GM12878 (cell line): ENCODE measurements around the gene ZNF618. TPM values are rescaled to one million over a fixed set of nuclear protein-coding genes. Genes with fewer than 3 reads are reported as not detected.

Source experiments
- ATAC-seq: fragments of 200-7000 bp; cut with Tn5 transposase; 3 replicates; pipeline ENCODE4 v1.9.1; 2020; ENCODE audit warnings: mild to moderate bottlenecking, moderate library complexity
- BruUV-seq: library from RNA; stranded (reverse); fragments of 400-500 nt; replicated peaks from 2 replicates; lab custom pipeline; 2021; lab: Mats Ljungman, UMichigan
- CTCF ChIA-PET: fragments of 300-600 bp; sonication (Branson Sonifier 250); formaldehyde crosslinking; extraction: SDS; loops from one replicate; lab custom pipeline; 2021; ENCODE audit warnings: inconsistent platforms; lab: Yijun Ruan, JAX
- POLR2A ChIA-PET: fragments of 350-600 bp; formaldehyde crosslinking; extraction: SDS; loops from one replicate; lab custom pipeline; 2021; ENCODE audit warnings: inconsistent platforms; lab: Charles Lee
- RAD21 ChIA-PET: fragments of 300-600 bp; sonication (Branson Sonifier 250); formaldehyde crosslinking; loops from one replicate; lab custom pipeline; 2023; ENCODE audit warnings: antibody characterized with exemption; ENCODE audit not compliant: unreplicated experiment; lab: Charles Lee
- SMC1A ChIA-PET: fragments of 300-600 bp; sonication (Branson Sonifier 250); formaldehyde crosslinking; loops from one replicate; lab custom pipeline; 2023; ENCODE audit not compliant: unreplicated experiment, uncharacterized antibody; lab: Charles Lee
- DNase-seq: peaks from one replicate; pipeline ENCODE4 v3.0.0-alpha.2; 2011; ENCODE audit warnings: low read depth, low spot score
- FAIRE-seq: peaks from 3 replicates; lab custom pipeline; 2011; peaks lifted over from hg19 to GRCh38; lab: Jason Lieb, UNC
- H2AFZ ChIP-seq: 2 replicates; pipeline ENCODE4 v1.6.0; 2011; ENCODE audit warnings: low read depth, low read length, control low read depth; ENCODE audit not compliant: control insufficient read depth
- H3K27ac ChIP-seq: 2 replicates; pipeline ENCODE4 v1.5.1; 2011; ENCODE audit warnings: control low read depth; ENCODE audit not compliant: control insufficient read depth, insufficient read depth
- H3K27me3 ChIP-seq, 2 experiments: replicated peaks in 1 of 2; 2 replicates each; pipeline versions ENCODE4 v1.6.0 to v1.6.1; 2011; ENCODE audit warnings: low read length in 1 of 2; ENCODE audit not compliant: control insufficient read depth in 2 of 2, insufficient read depth in 2 of 2
- H3K36me3 ChIP-seq, 2 experiments: 2 replicates each; pipeline ENCODE4 v1.5.1; 2011; ENCODE audit warnings: low read length in 1 of 2; ENCODE audit not compliant: control insufficient read depth in 2 of 2, insufficient read depth in 2 of 2
- H3K4me1 ChIP-seq: 2 replicates; pipeline ENCODE4 v1.6.1; 2011; ENCODE audit warnings: mild to moderate bottlenecking, low read length, moderate library complexity, mixed read lengths; ENCODE audit not compliant: control insufficient read depth, insufficient read depth
- H3K4me2 ChIP-seq: 2 replicates; pipeline ENCODE4 v1.6.0; 2011; ENCODE audit warnings: control low read depth; ENCODE audit not compliant: control insufficient read depth, insufficient read depth
- H3K4me3 ChIP-seq: fragments of 200-600 bp; sonication (generic); 2 replicates; pipeline ENCODE4 v1.5.1; 2016
- H3K79me2 ChIP-seq: 2 replicates; pipeline ENCODE4 v1.6.0; 2011; ENCODE audit warnings: low read length; ENCODE audit not compliant: control insufficient read depth, insufficient read depth
- H3K9ac ChIP-seq: 2 replicates; pipeline ENCODE4 v1.8.0; 2011; ENCODE audit warnings: low read length, control low read depth, mixed read lengths; ENCODE audit not compliant: control insufficient read depth, insufficient read depth
- H3K9me3 ChIP-seq: replicated peaks from 3 replicates; pipeline ENCODE4 v1.5.1; 2011; ENCODE audit warnings: mild to moderate bottlenecking, low read length; ENCODE audit not compliant: control insufficient read depth, insufficient read depth
- H4K20me1 ChIP-seq: 2 replicates; pipeline ENCODE4 v1.6.0; 2011; ENCODE audit not compliant: control insufficient read depth, insufficient read depth
- CHD4 ChIP-seq: fragments of 200-600 bp; sonication (generic); IDR thresholded peaks from 2 replicates; pipeline ENCODE4 v1.6.1; 2016; ENCODE audit warnings: mild to moderate bottlenecking
- ELK1 ChIP-seq: IDR thresholded peaks from 2 replicates; pipeline ENCODE4 v1.6.1; 2012; ENCODE audit warnings: low read depth, low read length, improper control_type of control experiment
- ETV6 ChIP-seq, 2 experiments: fragments of 450-650 bp in 1 of 2; IDR thresholded peaks in 1 of 2; conservative IDR thresholded peaks in 1 of 2; 2 replicates each; pipeline ENCODE4 v1.6.1; 2014; ENCODE audit warnings: antibody characterized with exemption in 1 of 2, borderline replicate concordance in 1 of 2, low read depth in 1 of 2, mild to moderate bottlenecking in 1 of 2, moderate library complexity in 1 of 2
- HDGF ChIP-seq: fragments of 450-650 bp; IDR thresholded peaks from 2 replicates; pipeline ENCODE4 v1.6.1; 2016; ENCODE audit warnings: antibody characterized with exemption
- KAT2A ChIP-seq: conservative IDR thresholded peaks from 2 replicates; pipeline ENCODE4 v1.6.1; 2011; ENCODE audit warnings: low read depth, low read length; ENCODE audit not compliant: control insufficient read depth
- PAX5 ChIP-seq: IDR thresholded peaks from 2 replicates; pipeline ENCODE4 v1.6.1; 2011; ENCODE audit warnings: low read depth, low read length, borderline replicate concordance
- RAD21 ChIP-seq: IDR thresholded peaks from 2 replicates; pipeline ENCODE4 v1.6.1; 2011; ENCODE audit warnings: mild to moderate bottlenecking, low read depth, low read length, moderate library complexity; ENCODE audit not compliant: insufficient read depth
- RAD51 ChIP-seq: fragments of 450-650 bp; IDR thresholded peaks from 2 replicates; pipeline ENCODE4 v1.6.1; 2016; ENCODE audit warnings: moderate library complexity, mild to moderate bottlenecking, inconsistent platforms
- RBBP5 ChIP-seq: fragments of 200-600 bp; sonication (generic); conservative IDR thresholded peaks from 2 replicates; pipeline ENCODE4 v1.6.1; 2016
- RELB ChIP-seq: fragments of 450-650 bp; IDR thresholded peaks from 2 replicates; pipeline ENCODE4 v1.6.1; 2017; ENCODE audit warnings: low read depth, mild to moderate bottlenecking, moderate library complexity
- SUPT20H ChIP-seq: IDR thresholded peaks from 2 replicates; pipeline ENCODE4 v1.6.1; 2011; ENCODE audit warnings: low read depth, mild to moderate bottlenecking, low read length, moderate library complexity, borderline replicate concordance; ENCODE audit not compliant: control insufficient read depth
- TAF1 ChIP-seq: IDR thresholded peaks from 2 replicates; pipeline ENCODE4 v1.6.1; 2011; ENCODE audit warnings: mild to moderate bottlenecking, low read depth, low read length, borderline replicate concordance
- YY1 ChIP-seq: IDR thresholded peaks from 2 replicates; pipeline ENCODE4 v1.6.1; 2011; ENCODE audit warnings: low read depth, mild to moderate bottlenecking, low read length
- WGBS: methylation state at CpG from one replicate; pipeline ENCODE4 v1.1.6; 2016; ENCODE audit warnings: low lambda C conversion rate; ENCODE audit not compliant: insufficient replicate concordance, insufficient coverage; ENCODE audit errors: missing lambda C conversion rate; 5-methylcytosine and 5-hydroxymethylcytosine counted together
- in situ Hi-C: fragments of 300-500 bp; cut with MboI; formaldehyde crosslinking; loops from 9 replicates; pipeline ENCODE4 v1.14.3; 2018; ENCODE audit warnings: mixed read lengths
- intact Hi-C: fragments of 100-400 bp; cut with micrococcal nuclease; formaldehyde crosslinking; loops from one replicate; pipeline ENCODE4 v1.14.2; 2022; ENCODE audit not compliant: unreplicated experiment
- polyA plus RNA-seq, 11 experiments: library from polyadenylated mRNA; depleted of rRNA in 4 of 11; unstranded in 6 of 11; stranded (reverse) in 5 of 11; fragments of >200 nt; fragmentation: Nextera tagmentation in 4 of 11; fragmentation: Illumina TruSeq in 1 of 11; extraction: Ambion mirVana in 4 of 11; extraction: Trizol in 1 of 11; gene quantifications; 1 replicate in 1 of 11; 2 replicates in 10 of 11; pipeline versions ENCODE4 v1.2.1 to v1.2.3, GENCODE V29; 2011 to 2016; ENCODE audit warnings: inconsistent platforms in 2 of 11, missing spikeins in 2 of 11, low read depth in 1 of 11
- total RNA-seq, 4 experiments: library from RNA; depleted of rRNA in 3 of 4; stranded (reverse); fragments of >200 nt in 3 of 4; fragmentation: Illumina TruSeq in 1 of 4; extraction: Trizol in 1 of 4; gene quantifications; 2 replicates each; pipeline versions ENCODE4 v1.2.1 to v1.2.3, GENCODE V29; 2013 to 2021

The ZNF618 gene
- total and polyA plus RNA-seq, 10 of the 15 experiments (the other 5 are each of a cell fraction or from before 2014, with no cell fraction given), result 0.01 to 0.24 (median 0.06) TPM; not detected in 2

GRCh38 chr9:114089206-114089840, 213.2 kb downstream of the ZNF618 start:
- in situ Hi-C loops, result loop anchor here (25.0 kb wide), 1 partner anchor 198 kb away; no protein-coding TSS in a partner anchor
- Histone ChIP-seq H3K27ac (no peak overlapping the region), H2AFZ (no peak overlapping the region), H3K36me3 (no peaks in the 10 kb centered on the region), H3K9ac (no peak overlapping the region), H4K20me1 (no peaks in the 10 kb centered on the region), H3K79me2 (no peaks in the 10 kb centered on the region), H3K4me2 (no peak overlapping the region), H3K9me3 (no peaks in the 10 kb centered on the region), H3K4me3 (no peak overlapping the region), H3K27me3 (peaks cover 0 to 5% of the 10 kb centered on the region in 2 experiments; a peak in 2 of 4 replicates), H3K4me1 (no peaks in the 10 kb centered on the region)
- TF ChIP-seq TAF1 (no peak), SUPT20H (no peak), KAT2A (no peak), CHD4 (no peak), RAD21 (no peak), RAD51 (no peak), HDGF (no peak), YY1 (no peak), ELK1 (no peak), PAX5 (no peak), RBBP5 (no peak), ETV6 (conservative IDR thresholded peaks at IDR 0.05 in 1 of 2, IDR thresholded peaks at IDR 0.05 in 1 of 2; ENCODE audit: borderline replicate concordance in 1 of 2, low read depth in 1 of 2) (no peak), RELB (no peak)
- POLR2A ChIA-PET, result no interaction called here
- intact Hi-C loops, result no loop called here
- no peak for ATAC-seq
- FAIRE-seq, result no peak
- RAD21 ChIA-PET, result no interaction called here
- no TSS peak for BruUV-seq
- CTCF ChIA-PET, result no interaction called here
- no peak for DNase-seq
- SMC1A ChIA-PET, result interaction anchor here (0.6 kb wide), 1 partner anchor 266 kb away, joined by 3 read pairs; no protein-coding TSS in a partner anchor
- WGBS, result 7% methylated on average over 4 of the region's 4 CpGs
